K562 (cell line): Measurements from ENCODE around the gene TMEM131L. TPM values are rescaled to one million over a fixed set of nuclear protein-coding genes. Genes with fewer than 3 reads are reported as not detected.

Source experiments
- ATAC-seq: fragments of 200-7000 bp; cut with Tn5 transposase; 3 replicates; pipeline ENCODE4 v1.9.1; 2020; ENCODE audit warnings: moderate library complexity
- BruUV-seq: library from RNA; stranded (reverse); fragments of 400-500 nt; replicated peaks from 2 replicates; lab custom pipeline; 2021; lab: Mats Ljungman, UMichigan
- CTCF ChIA-PET: fragments of 300-600 bp; formaldehyde crosslinking; extraction: SDS; loops from one replicate; lab custom pipeline; 2021; ENCODE audit warnings: low intra/inter-chr PET ratio; lab: Yijun Ruan, JAX
- POLR2A ChIA-PET: fragments of 300-600, 350-650 bp; sonication (Branson Sonifier 250); formaldehyde crosslinking; extraction: SDS; loops from one replicate; lab custom pipeline; 2021; ENCODE audit warnings: antibody characterized with exemption, inconsistent platforms; lab: Yijun Ruan, JAX
- DNase-seq, 4 experiments: peaks; one replicate each; pipeline versions ENCODE4 v3.0.0 to v3.0.0-alpha.2; 2011 to 2018; ENCODE audit warnings: low spot score in 3 of 4, mixed read lengths in 3 of 4; ENCODE audit errors: extremely low read depth in 1 of 4
- FAIRE-seq: peaks from 2 replicates; lab custom pipeline; 2011; peaks lifted over from hg19 to GRCh38; lab: Jason Lieb, UNC
- H2AFZ ChIP-seq: 2 replicates; pipeline ENCODE4 v1.6.0; 2011; ENCODE audit warnings: low read depth, low read length, control low read depth, inconsistent platforms
- H3K27ac ChIP-seq: fragments of 200-600 bp; 3 replicates; pipeline ENCODE4 v1.8.0; 2011; ENCODE audit warnings: low read depth, mild to moderate bottlenecking, control low read depth, inconsistent platforms, low read length, moderate library complexity, mixed read lengths; ENCODE audit errors: extremely low read depth
- H3K27me3 ChIP-seq, 2 experiments: fragments of 300-600 bp in 1 of 2; 2 replicates in 1 of 2; 3 replicates in 1 of 2; pipeline versions ENCODE4 v1.6.0 to v1.8.0; 2011; ENCODE audit warnings: inconsistent platforms in 2 of 2, low read length in 2 of 2, mild to moderate bottlenecking in 1 of 2, mixed read lengths in 1 of 2, moderate library complexity in 1 of 2; ENCODE audit not compliant: control insufficient read depth in 2 of 2, insufficient read depth in 2 of 2
- H3K36me3 ChIP-seq: fragments of 300-600 bp; 3 replicates; pipeline ENCODE4 v1.8.0; 2011; ENCODE audit warnings: mild to moderate bottlenecking, low read length, inconsistent platforms; ENCODE audit not compliant: control insufficient read depth, insufficient read depth
- H3K4me1 ChIP-seq, 2 experiments: fragments of 200-600 bp in 1 of 2; replicated peaks in 1 of 2; 2 replicates in 1 of 2; 3 replicates in 1 of 2; pipeline versions ENCODE4 v1.5.1 to v1.8.0; 2011; ENCODE audit warnings: inconsistent platforms in 2 of 2, low read length in 2 of 2, mild to moderate bottlenecking in 1 of 2, mixed read lengths in 1 of 2, moderate library complexity in 1 of 2; ENCODE audit not compliant: control insufficient read depth in 2 of 2, insufficient read depth in 2 of 2
- H3K4me2 ChIP-seq: 2 replicates; pipeline ENCODE4 v1.6.1; 2011; ENCODE audit warnings: low read length, control low read depth, inconsistent platforms, mixed read lengths; ENCODE audit not compliant: insufficient read depth
- H3K4me3 ChIP-seq: fragments of 200-600 bp; sonication (generic), shearing (Covaris generic); 2 replicates; pipeline ENCODE4 v1.5.1; 2016; ENCODE audit warnings: control low read depth, inconsistent platforms
- H3K79me2 ChIP-seq: fragments of 200-600 bp; 3 replicates; pipeline ENCODE4 v1.8.0; 2011; ENCODE audit warnings: low read length, inconsistent platforms; ENCODE audit not compliant: control insufficient read depth, insufficient read depth
- H3K9ac ChIP-seq, 2 experiments: 2 replicates each; pipeline versions ENCODE4 v1.6.0 to v1.6.1; 2011; ENCODE audit warnings: low read depth in 2 of 2, low read length in 2 of 2, control low read depth in 1 of 2, inconsistent platforms in 1 of 2, mild to moderate bottlenecking in 1 of 2, mixed read lengths in 1 of 2; ENCODE audit not compliant: insufficient read depth in 1 of 2
- H3K9me1 ChIP-seq: one replicate; pipeline ENCODE4 v1.6.0; 2011; ENCODE audit warnings: inconsistent platforms, mild to moderate bottlenecking, low read length, moderate library complexity; ENCODE audit not compliant: control insufficient read depth, insufficient read depth
- H3K9me3 ChIP-seq: replicated peaks from 2 replicates; pipeline ENCODE4 v1.5.1; 2011; ENCODE audit warnings: low read depth, low read length, inconsistent platforms; ENCODE audit not compliant: control insufficient read depth, insufficient read depth
- H4K20me1 ChIP-seq: replicated peaks from 2 replicates; pipeline ENCODE4 v1.6.1; 2011; ENCODE audit warnings: low read length, inconsistent platforms, mixed read lengths; ENCODE audit not compliant: control insufficient read depth, insufficient read depth
- CREB3 ChIP-seq: fragments of 450-650 bp; conservative IDR thresholded peaks from 2 replicates; pipeline ENCODE4 v1.6.1; 2016; ENCODE audit warnings: missing genetic modification characterization, low read depth, mild to moderate bottlenecking, missing compliant biosample characterization, moderate library complexity
- DEAF1 ChIP-seq: fragments of 450-650 bp; formaldehyde crosslinking; IDR thresholded peaks from 2 replicates; pipeline ENCODE4 v1.4.0; 2020; ENCODE audit warnings: mild to moderate bottlenecking, moderate library complexity
- E2F3 ChIP-seq: fragments of 250-450 bp; sonication (Bioruptor Pico); IDR thresholded peaks from 2 replicates; pipeline ENCODE4 v1.4.0; 2020; ENCODE audit warnings: mild to moderate bottlenecking
- HDAC8 ChIP-seq: fragments of 450-650 bp; IDR thresholded peaks from 2 replicates; pipeline ENCODE4 v1.6.1; 2016; ENCODE audit warnings: mild to moderate bottlenecking, missing genetic modification characterization, moderate library complexity, missing compliant biosample characterization
- KLF16 ChIP-seq: IDR thresholded peaks from 2 replicates; pipeline ENCODE4 v1.6.1; 2016; ENCODE audit warnings: antibody characterized with exemption
- MAX ChIP-seq: sonication (generic); formaldehyde crosslinking; IDR thresholded peaks from 2 replicates; pipeline ENCODE4 v1.9.0; 2022; ENCODE audit warnings: mild to moderate bottlenecking, missing genetic modification reagents
- MYC ChIP-seq, 2 experiments: fragments of 250-450 bp in 1 of 2; sonication (Bioruptor Pico) in 1 of 2; IDR thresholded peaks; 2 replicates each; pipeline versions ENCODE4 v1.5.1 to v1.6.1; 2012 to 2021; ENCODE audit warnings: low read depth in 2 of 2, borderline replicate concordance in 1 of 2, improper control_type of control experiment in 1 of 2, low read length in 1 of 2, mild to moderate bottlenecking in 1 of 2, moderate library complexity in 1 of 2
- SOX6 ChIP-seq: fragments of 450-650 bp; IDR thresholded peaks from 2 replicates; pipeline ENCODE4 v1.6.1; 2014; ENCODE audit warnings: mild to moderate bottlenecking
- THRA ChIP-seq: fragments of 450-650 bp; IDR thresholded peaks from 2 replicates; pipeline ENCODE4 v1.6.1; 2017; ENCODE audit warnings: mild to moderate bottlenecking, moderate library complexity
- ZBTB49 ChIP-seq: sonication (generic); formaldehyde crosslinking; IDR thresholded peaks from 2 replicates; pipeline ENCODE4 v1.8.0; 2022; ENCODE audit warnings: missing genetic modification reagents, mild to moderate bottlenecking, borderline replicate concordance
- ZNF740 ChIP-seq, 3 experiments: fragments of 200-800 bp in 1 of 3; sonication (Bioruptor generic) in 1 of 3; sonication (generic) in 1 of 3; formaldehyde crosslinking in 1 of 3; IDR thresholded peaks; 2 replicates each; pipeline versions ENCODE4 v1.6.1 to v1.8.0; 2016 to 2022; ENCODE audit warnings: mild to moderate bottlenecking in 2 of 3, missing compliant biosample characterization in 2 of 3, missing genetic modification characterization in 2 of 3, missing genetic modification reagents in 1 of 3
- WGBS: fragments of 100-300 bp; shearing (Covaris generic); methylation state at CpG from one replicate; pipeline ENCODE4 v1.1.6; 2016; ENCODE audit warnings: low coverage, mixed read lengths; ENCODE audit not compliant: insufficient coverage; ENCODE audit errors: missing lambda C conversion rate; 5-methylcytosine and 5-hydroxymethylcytosine counted together
- in situ Hi-C: fragments of 300-500 bp; cut with MboI; formaldehyde crosslinking; loops from 4 replicates; pipeline ENCODE4 v1.15.0; 2018; ENCODE audit warnings: inconsistent platforms, mixed read lengths
- intact Hi-C: fragments of 100-400 bp; cut with micrococcal nuclease; formaldehyde crosslinking; loops from 2 replicates; pipeline ENCODE4 v1.14.2; 2022
- polyA plus RNA-seq, 8 experiments: library from polyadenylated mRNA; depleted of rRNA in 4 of 8; stranded (reverse) in 5 of 8; unstranded in 3 of 8; fragments of >200 nt; fragmentation: Nextera tagmentation in 2 of 8; fragmentation: Illumina TruSeq in 1 of 8; extraction: Ambion mirVana in 2 of 8; extraction: Trizol in 1 of 8; gene quantifications; 2 replicates each; pipeline versions ENCODE4 v1.2.1 to v1.2.3, GENCODE V29; 2011 to 2014; ENCODE audit warnings: inconsistent platforms in 1 of 8, missing spikeins in 1 of 8
- total RNA-seq, 7 experiments: library from RNA; depleted of rRNA in 6 of 7; stranded (reverse); fragments of >200 nt in 6 of 7; fragmentation: Illumina TruSeq in 2 of 7; extraction: Trizol in 2 of 7; gene quantifications; 2 replicates each; pipeline versions ENCODE4 v1.2.1 to v1.2.3, GENCODE V29; 2011 to 2021; ENCODE audit warnings: low replicate concordance in 1 of 7

TMEM131L gene
- total and polyA plus RNA-seq, 9 of the 15 experiments (the other 6 are each of a cell fraction or from before 2014, with no cell fraction given): 1.2 to 20.8 (median 12.9) TPM

GRCh38 chr4:153479101-153479500 lies 12.9 kb downstream of the TMEM131L start:
- Histone ChIP-seq H3K4me3 (no peak overlapping the region), H3K9me1 (no peaks in the 10 kb centered on the region), H2AFZ (no peak overlapping the region), H3K4me2 (no peak overlapping the region), H3K9ac (no peak overlapping the region), H3K4me1 (peaks cover 0 to 4% of the 10 kb centered on the region in 2 experiments; a peak in 3 of 5 replicates), H3K27me3 (no peaks in the 10 kb centered on the region), H3K79me2 (peaks cover 32% of the 10 kb centered on the region), H3K9me3 (no peaks in the 10 kb centered on the region), H3K36me3 (peaks cover 30% of the 10 kb centered on the region), H3K27ac (no peak overlapping the region), H4K20me1 (no peaks in the 10 kb centered on the region)
- no peak for FAIRE-seq
- CTCF ChIA-PET: no interaction called here
- no peak for ATAC-seq
- intact Hi-C loops: no loop called here
- no peak for DNase-seq
- no peak for TF ChIP-seq DEAF1 (CRISPR knock-in tag)
- TF ChIP-seq MAX (CRISPR knock-in tag): no peak
- no peak for TF ChIP-seq THRA
- TF ChIP-seq E2F3: no peak
- no peak for TF ChIP-seq KLF16
- no peak for TF ChIP-seq CREB3 (tag)
- no peak for TF ChIP-seq SOX6
- TF ChIP-seq ZBTB49 (CRISPR knock-in tag): no peak
- TF ChIP-seq ZNF740 (CRISPR knock-in tag; IDR thresholded peaks at IDR 0.05): no peak
- TF ChIP-seq ZNF740 (tag; IDR thresholded peaks at IDR 0.05): no peak
- no peak for TF ChIP-seq MYC (IDR thresholded peaks at IDR 0.05; ENCODE audit: low read depth, low read length)
- TF ChIP-seq MYC (CRISPR knock-in tag; IDR thresholded peaks at IDR 0.05; ENCODE audit: borderline replicate concordance, low read depth): no peak
- TF ChIP-seq HDAC8 (tag): no peak
- whole genome bisulfite sequencing: 69% methylated on average over 3 of the region's 3 CpGs
- no TSS peak for BruUV-seq
- POLR2A ChIA-PET: interaction anchor here (0.6 to 2.4 kb wide), 5 partner anchors 7 to 270 kb away, joined by 3 to 11 read pairs (median 4); partner anchors contain the start of gene TMEM131L
- in situ Hi-C loops: no loop called here
